ENCODE data around the gene ZNF664. TPM values are rescaled to one million over a fixed set of nuclear protein-coding genes. Genes with fewer than 3 reads are reported as not detected.

ZNF664 gene
- total RNA-seq, 2 donors from 2014 or later, result 53.1 to 56.2 TPM

DNA sequence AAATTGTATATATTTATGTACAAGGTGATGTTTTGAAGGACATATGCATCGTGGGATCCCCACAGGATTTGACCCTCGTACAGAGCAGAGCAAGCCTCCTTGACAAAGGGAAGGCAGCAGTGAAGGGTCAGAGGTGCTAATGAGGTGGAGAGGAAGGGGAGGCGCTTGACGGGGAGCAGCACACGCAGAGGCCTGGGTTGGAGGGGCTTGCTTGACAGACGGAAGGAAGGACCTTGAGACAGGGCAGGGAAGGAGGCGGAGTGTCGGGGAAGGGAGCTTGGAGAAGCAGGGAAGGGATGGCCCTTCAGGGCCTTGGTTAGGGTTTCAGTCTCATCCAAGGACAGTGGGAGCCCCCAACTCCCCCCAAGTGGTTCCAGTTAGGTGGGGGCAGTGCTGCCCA lies 52.6 kb downstream of the ZNF664 start:
- Histone ChIP-seq H3K27me3 (no peaks in the 10 kb centered on the region), H3K27ac (no peak overlapping the region), H3K4me3 (no peak overlapping the region), H3K4me1 (peaks cover 0 to 28% of the 10 kb centered on the region in 2 donors), H3K36me3 (no peaks in the 10 kb centered on the region), H3K9me3 (no peaks in the 10 kb centered on the region)
- DNase-seq (ENCODE audit: low spot score), result no peak
- TF ChIP-seq, protein P1, sequence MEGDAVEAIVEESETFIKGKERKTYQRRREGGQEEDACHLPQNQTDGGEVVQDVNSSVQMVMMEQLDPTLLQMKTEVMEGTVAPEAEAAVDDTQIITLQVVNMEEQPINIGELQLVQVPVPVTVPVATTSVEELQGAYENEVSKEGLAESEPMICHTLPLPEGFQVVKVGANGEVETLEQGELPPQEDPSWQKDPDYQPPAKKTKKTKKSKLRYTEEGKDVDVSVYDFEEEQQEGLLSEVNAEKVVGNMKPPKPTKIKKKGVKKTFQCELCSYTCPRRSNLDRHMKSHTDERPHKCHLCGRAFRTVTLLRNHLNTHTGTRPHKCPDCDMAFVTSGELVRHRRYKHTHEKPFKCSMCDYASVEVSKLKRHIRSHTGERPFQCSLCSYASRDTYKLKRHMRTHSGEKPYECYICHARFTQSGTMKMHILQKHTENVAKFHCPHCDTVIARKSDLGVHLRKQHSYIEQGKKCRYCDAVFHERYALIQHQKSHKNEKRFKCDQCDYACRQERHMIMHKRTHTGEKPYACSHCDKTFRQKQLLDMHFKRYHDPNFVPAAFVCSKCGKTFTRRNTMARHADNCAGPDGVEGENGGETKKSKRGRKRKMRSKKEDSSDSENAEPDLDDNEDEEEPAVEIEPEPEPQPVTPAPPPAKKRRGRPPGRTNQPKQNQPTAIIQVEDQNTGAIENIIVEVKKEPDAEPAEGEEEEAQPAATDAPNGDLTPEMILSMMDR (IDR thresholded peaks at IDR 0.05), result no peak

DNA sequence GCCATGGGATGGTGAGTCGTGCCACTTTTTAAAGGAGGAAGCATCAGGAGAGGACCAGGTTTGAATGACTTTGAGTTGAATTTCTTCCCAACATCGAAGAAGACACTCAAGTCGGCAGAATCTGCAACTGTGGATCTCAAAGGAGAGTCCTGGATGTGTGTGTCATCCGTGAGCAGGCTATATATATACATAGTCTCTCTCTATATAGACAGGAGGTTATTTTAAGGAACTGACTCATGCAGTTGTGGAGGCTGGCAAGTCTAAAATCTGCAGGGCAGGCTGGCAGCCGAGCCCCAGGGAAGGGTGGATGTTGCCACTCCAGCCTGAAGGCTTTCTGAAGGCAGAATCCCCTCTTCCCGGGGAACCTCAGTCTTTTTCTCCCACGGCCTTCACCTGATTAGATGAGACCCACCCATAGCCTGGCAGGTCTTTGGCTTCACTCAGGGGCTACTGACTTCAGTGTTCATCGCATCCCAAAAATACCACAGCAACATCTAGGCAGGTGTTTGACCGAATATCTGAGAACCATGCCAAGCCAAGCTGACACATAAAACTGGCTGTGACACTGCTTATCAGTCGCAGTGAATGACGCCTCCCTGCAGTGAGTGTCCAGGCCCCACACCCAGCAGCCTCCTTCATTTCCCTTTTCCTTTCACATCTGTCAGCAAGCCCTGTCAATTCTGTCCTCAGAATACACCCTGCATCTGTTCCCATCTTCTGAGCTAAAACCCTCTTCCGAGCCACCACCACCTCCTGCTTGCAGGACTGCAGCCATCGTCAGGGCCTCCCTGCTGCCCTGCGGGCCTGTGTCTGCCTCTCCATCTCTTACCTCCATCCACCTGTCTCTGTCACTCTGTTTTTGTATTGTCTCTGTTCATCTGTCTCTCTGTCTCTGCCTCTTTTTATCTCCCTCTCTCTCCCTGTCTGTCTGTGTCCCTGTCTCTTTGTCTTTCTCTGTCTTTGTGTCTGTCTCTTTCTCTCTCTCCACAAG lies 54.0 kb downstream of the ZNF664 start:
- H3K4me1 ChIP-seq, result peaks cover 0 to 30% of the 10 kb centered on the region in 2 donors
- TF ChIP-seq, protein P1 (IDR thresholded peaks at IDR 0.05), result no peak
- no peaks in the 10 kb centered on the region for H3K27me3 ChIP-seq
- no peaks in the 10 kb centered on the region for H3K36me3 ChIP-seq
- no peak overlapping the region for H3K4me3 ChIP-seq
- peak overlapping the region; percentile 55 to 62 for H3K27ac ChIP-seq
- no peaks in the 10 kb centered on the region for H3K9me3 ChIP-seq
- DNase-seq (ENCODE audit: low spot score), result no peak

GRCh38 chr12:124027753-124028554 lies 54.9 kb downstream of the ZNF664 start:
- H3K27ac ChIP-seq, result peak overlapping the region; percentile 55 to 62
- no peaks in the 10 kb centered on the region for H3K27me3 ChIP-seq
- peaks cover 0 to 30% of the 10 kb centered on the region in 2 donors for H3K4me1 ChIP-seq
- H3K36me3 ChIP-seq, result no peaks in the 10 kb centered on the region
- no peak for DNase-seq (ENCODE audit: low spot score)
- H3K9me3 ChIP-seq, result no peaks in the 10 kb centered on the region
- TF ChIP-seq, protein P1 (IDR thresholded peaks at IDR 0.05), result no peak
- no peak overlapping the region for H3K4me3 ChIP-seq

GRCh38 chr12:124028555-124028925 lies 55.5 kb downstream of the ZNF664 start:
- Histone ChIP-seq H3K27me3 (no peaks in the 10 kb centered on the region), H3K27ac (peak overlapping the region in 1 of 2 donors; percentile 55), H3K4me1 (peaks cover 0 to 30% of the 10 kb centered on the region in 2 donors), H3K4me3 (no peak overlapping the region), H3K9me3 (no peaks in the 10 kb centered on the region), H3K36me3 (no peaks in the 10 kb centered on the region)
- TF ChIP-seq, protein P1 (IDR thresholded peaks at IDR 0.05), result no peak
- DNase-seq (ENCODE audit: low spot score), result no peak

GRCh38 chr12:124030008-124030407 lies 57.0 kb downstream of the ZNF664 start:
- DNase-seq (ENCODE audit: low spot score), result no peak
- TF ChIP-seq, protein P1 (IDR thresholded peaks at IDR 0.05), result no peak
- no peak overlapping the region for H3K4me3 ChIP-seq
- no peaks in the 10 kb centered on the region for H3K9me3 ChIP-seq
- no peak overlapping the region for H3K27ac ChIP-seq
- no peaks in the 10 kb centered on the region for H3K27me3 ChIP-seq
- no peaks in the 10 kb centered on the region for H3K36me3 ChIP-seq
- H3K4me1 ChIP-seq, result peaks cover 0 to 30% of the 10 kb centered on the region in 2 donors

All from right atrium auricular region (tissue), 2 donors.